ENCODE data around the gene TMEM232.

The TMEM232 gene

DNA sequence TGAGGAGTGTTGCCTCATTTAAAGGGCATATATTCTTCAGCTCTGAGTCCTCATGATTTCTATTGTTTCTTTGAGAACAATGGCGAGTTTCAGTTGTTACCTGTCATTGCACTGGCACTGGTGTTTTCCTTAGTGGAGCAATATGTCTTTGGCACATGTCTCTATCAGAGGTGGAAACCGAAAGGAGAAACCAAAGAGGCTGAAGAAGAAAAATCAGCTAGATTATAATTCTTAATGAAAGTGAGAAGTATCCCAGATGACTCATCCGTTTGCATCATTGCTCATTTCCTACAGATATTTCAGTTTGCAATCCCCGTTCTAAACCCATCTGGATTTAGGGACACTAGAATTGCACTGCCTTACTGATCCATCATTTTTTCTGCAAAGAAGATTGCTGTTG, 324.6 kb downstream of the TMEM232 start:
- no peak for DNase-seq (ENCODE audit: low spot score)

DNA sequence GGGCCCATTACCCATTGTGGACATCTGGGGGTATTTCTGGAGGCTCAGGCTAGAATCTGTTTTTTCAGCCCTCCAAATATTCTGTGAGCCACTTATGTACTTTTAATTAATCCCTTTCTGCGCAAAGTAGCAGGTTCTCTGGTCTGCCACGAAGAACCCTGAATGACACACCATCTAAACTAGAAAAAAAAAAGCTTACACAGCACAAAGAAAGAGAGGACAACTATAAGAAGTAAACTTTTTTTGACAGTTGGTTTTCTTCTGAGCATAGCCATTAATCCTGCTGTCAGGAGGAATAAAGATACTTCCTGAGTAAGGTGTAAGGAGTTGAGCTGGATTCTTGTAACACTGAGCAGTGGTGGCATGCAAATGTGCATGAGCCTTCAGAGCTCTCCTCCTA, 327.5 kb downstream of the TMEM232 start:
- DNase-seq (ENCODE audit: low spot score) = no peak

DNA sequence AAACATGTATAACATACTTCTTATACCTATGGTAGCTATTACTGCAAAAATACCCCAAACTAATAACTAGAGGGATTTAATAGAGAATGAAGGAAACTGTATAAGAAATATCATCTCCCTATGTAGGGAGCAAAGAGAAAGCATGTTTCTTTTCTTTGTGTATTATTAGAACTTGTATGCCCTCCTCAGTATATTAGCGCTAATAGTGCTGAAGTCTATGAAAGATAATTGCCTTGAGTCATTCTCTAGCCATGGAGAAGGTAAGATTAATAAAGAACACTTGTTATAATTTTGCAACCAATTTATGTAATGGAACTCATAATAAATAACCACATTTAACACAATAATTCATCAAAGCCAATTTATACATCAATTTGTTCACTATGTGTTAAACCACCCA, 329.2 kb downstream of the TMEM232 start:
- DNase-seq (ENCODE audit: low spot score) = no peak

GRCh38 chr5:110386782-110387181, 339.7 kb downstream of the TMEM232 start:
- no peak for DNase-seq (ENCODE audit: low spot score)

DNA sequence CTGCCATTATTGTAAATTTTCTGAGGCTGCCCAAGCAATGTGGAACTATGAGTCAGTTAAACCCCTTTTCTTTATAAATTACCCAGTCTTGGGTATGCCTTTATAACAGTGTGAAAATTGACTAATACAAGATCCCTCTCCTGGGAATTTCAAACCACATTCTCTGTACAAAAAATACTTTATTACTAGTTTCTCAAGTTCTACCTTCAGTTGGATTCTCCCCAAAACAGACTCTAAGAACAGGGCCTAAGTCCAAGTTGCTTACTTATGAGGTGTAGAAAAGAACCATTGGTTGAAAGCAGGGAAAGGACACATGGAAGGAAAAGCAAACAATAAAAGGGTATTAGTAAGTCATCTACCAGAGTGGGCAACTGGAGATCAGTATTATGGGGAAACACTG, 343.2 kb downstream of the TMEM232 start:
- DNase-seq (ENCODE audit: low spot score) = no peak

GRCh38 chr5:110377943-110378342, 348.5 kb downstream of the TMEM232 start:
- no peak for DNase-seq (ENCODE audit: low spot score)

DNA sequence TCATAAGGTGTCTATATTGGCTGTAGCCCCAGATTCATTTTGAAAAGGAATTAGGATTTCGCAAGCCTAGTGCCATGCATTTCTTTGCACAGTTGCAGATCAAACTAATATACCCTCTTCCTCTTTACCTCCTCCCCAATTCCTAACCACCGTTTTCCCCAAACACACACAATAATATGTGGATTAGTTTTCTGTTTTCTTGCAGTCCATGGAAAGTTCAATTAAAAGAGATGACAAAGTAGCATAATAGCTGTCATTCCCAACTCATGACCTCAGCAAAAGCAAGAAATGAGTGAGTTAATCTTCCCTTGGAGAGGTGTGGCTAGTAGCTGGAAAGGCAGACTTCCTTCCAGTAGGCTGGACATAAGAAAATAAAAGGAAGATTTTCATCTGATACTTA, 349.1 kb downstream of the TMEM232 start:
- DNase-seq (ENCODE audit: low spot score) = no peak

DNA sequence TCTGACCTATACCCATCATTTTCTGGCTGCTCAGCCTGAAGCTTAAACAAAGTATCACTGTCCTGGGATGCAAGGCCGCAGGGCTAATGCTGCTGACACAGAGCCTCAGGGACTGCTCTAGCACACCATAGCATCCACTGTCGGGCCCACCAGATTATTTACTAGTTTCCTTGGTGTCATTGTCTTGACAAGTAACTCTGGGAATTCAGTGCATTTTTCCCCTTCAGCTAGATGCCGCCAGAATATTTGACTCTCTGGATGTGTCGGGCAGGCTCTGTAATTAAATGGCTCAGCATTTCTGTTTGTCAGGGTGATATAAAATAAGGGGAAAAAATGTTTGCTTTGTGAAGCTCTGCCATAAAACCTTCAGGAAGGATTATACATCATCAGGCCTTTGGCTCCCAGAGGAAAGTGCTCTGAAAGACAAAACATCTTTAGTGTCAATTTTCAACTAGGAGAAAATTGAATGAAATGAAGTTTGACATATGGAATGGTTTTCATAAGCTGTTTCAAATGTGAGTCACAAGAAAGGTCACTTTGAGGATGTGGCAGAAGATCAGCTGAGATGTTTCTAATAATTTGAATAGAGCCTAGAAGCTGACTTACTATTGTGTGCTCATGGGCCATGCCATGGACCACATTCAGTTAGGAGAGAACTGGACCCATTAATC, 350.1 kb downstream of the TMEM232 start:
- no peak for DNase-seq (ENCODE audit: low spot score)

DNA sequence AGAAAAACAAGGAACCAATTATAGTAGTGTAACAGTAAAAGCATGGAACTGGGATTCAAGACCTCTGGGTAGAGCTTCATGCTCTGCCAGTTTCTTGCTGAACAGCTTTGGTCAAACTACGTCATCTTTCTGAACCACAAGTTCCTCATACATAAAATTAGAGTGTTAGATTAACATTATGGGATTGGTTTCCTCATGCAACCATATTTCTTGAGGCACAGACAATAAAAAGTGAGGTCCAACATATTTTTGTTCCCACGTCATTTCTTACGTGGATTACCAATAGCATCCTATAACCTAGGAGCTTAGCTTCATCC, 354.8 kb downstream of the TMEM232 start:
- DNase-seq (ENCODE audit: low spot score) = no peak

- no peak for DNase-seq (ENCODE audit: low spot score)
These were observed 355.3 kb downstream of the TMEM232 start for GRCh38 chr5:110371011-110371724.

All from D341Med (cell line).